ENCODE data around the gene DCTN3. TPM values are rescaled to one million over a fixed set of nuclear protein-coding genes. Genes with fewer than 3 reads are reported as not detected.

DCTN3 gene
- total RNA-seq, 2 donors from 2014 or later, result 81.0 to 123 TPM

DNA sequence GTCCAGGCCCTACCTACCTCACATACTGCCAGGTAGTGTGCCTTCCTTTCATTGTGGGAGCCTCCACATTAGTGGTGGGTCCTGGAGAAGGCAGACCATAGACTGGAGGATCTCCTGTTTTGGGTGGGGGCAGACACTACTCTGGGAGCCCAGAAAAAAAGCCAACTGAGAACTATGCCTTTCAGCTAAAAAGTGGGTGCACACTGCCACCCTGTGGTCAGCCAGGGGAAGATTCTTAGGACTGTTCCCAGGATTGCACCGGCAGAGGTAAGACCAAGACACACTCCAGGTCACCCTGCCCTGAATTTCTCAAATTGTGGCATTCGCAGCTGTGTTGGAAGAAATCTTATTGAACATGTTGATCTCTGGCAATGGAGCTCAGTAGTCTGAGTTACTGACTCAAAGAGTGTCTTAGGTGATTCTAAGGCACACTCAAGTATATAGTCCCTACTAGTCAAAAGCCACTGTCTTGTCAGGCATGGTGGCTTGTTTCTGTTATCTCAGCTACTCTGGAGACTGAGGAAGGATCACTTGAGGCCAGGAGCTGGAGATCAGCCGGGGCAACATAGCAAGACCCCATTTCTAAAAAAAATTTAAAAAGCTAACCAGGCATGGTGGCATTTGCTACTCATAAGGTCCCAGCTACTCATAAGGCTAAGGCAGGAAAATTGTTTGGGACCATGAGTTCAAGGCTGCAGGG lies 13.7 kb upstream of the DCTN3 start:
- H3K36me3 Mint-ChIP-seq, result peaks cover 16 to 17% of the 10 kb centered on the region in 2 donors
- no peak overlapping the region for H3K27ac Mint-ChIP-seq
- ATAC-seq (peak; percentile 18 to 41), DNase-seq (ENCODE audit: low spot score in 2 of 2) (peak in 1 of 2 donors; percentile 80)
- no peaks in the 10 kb centered on the region for H3K9me3 Mint-ChIP-seq

DNA sequence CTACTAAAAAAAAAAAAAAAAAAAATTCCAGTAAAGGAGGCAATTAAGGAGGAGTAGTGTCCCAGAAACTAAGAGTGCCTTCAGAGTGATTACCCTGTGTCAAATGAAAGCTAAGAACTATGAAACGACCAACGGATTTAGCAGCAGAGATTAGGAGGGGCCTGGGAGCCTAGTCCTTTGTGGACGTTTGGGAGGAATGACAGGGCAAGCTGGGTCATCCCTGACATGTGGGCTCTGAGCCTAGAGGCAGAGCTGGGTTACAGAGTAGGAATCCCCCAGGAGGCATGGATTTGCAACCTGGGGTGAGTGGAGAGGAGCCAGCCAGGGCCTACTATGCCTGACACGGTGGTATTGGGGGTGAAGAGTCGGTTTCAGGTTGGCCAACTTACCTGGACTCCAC lies 12.9 kb upstream of the DCTN3 start:
- Mint-ChIP-seq H3K9me3 (no peaks in the 10 kb centered on the region), H3K27ac (no peak overlapping the region), H3K36me3 (peaks cover 16 to 23% of the 10 kb centered on the region in 2 donors)
- no peak for ATAC-seq
- DNase-seq (ENCODE audit: low spot score in 2 of 2), result no peak

DNA sequence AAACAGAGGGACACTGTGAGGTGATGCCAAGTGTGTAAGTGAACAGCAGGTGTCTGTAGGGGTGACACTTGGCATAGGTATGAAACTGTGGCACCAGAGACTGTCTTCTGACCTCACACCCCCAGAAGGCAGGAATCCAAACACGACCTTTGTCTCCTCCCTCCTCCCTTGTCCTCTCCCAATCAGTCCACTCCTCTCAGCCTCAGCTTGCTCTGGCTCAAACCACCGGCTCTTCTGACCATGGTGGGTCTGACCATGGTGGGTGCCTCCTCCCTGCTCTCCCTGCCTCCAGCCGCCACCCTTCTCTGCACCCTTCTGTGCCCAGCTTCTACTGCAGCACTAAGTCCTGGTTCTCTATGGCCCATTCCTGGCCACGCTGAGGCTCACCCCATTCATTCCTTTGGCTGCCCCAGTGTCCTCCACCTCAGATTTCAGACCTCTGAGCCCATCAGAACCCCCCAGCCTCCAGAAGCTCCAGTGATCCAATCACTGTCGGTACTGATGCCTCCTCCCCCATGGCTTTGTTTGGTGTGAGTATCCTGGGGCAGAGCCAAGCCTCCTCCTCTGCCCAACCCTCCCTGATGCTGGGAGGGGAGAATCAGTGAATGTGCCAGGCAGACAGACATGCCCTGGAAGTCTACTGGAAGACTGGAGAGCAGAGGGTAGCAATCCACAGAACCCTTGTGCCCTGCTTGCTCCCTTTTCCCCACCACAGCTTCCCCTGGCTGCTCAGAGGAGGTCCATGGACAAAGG lies 10.3 kb upstream of the DCTN3 start:
- Mint-ChIP-seq H3K36me3 (peaks cover 5 to 11% of the 10 kb centered on the region in 2 donors), H3K27ac (no peak overlapping the region)

DNA sequence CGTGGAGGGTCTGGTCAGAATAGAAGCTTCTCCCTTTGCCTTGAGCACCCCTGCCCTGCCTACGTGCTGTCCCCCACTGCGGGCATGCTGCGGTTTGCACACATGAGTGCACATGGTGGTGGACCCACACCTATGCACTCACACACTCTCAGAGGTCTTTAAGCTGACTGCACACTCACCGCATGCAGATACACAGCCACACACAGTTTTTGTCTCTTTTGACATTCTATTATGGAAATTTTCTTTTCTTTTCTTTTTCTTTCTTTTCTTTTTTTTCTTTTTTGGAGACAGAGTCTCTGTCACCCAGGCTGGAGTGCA lies 9.2 kb upstream of the DCTN3 start:
- Mint-ChIP-seq H3K27ac (no peak overlapping the region), H3K36me3 (peaks cover 0 to 6% of the 10 kb centered on the region in 2 donors), H3K9me3 (no peaks in the 10 kb centered on the region)
- ATAC-seq, result no peak
- DNase-seq (ENCODE audit: low spot score in 2 of 2), result no peak

More for the DNA sequence above, 10.3 kb upstream of the DCTN3 start:
- DNase-seq (ENCODE audit: low spot score in 2 of 2), result no peak
- ATAC-seq, result no peak
- no peaks in the 10 kb centered on the region for H3K9me3 Mint-ChIP-seq

DNA sequence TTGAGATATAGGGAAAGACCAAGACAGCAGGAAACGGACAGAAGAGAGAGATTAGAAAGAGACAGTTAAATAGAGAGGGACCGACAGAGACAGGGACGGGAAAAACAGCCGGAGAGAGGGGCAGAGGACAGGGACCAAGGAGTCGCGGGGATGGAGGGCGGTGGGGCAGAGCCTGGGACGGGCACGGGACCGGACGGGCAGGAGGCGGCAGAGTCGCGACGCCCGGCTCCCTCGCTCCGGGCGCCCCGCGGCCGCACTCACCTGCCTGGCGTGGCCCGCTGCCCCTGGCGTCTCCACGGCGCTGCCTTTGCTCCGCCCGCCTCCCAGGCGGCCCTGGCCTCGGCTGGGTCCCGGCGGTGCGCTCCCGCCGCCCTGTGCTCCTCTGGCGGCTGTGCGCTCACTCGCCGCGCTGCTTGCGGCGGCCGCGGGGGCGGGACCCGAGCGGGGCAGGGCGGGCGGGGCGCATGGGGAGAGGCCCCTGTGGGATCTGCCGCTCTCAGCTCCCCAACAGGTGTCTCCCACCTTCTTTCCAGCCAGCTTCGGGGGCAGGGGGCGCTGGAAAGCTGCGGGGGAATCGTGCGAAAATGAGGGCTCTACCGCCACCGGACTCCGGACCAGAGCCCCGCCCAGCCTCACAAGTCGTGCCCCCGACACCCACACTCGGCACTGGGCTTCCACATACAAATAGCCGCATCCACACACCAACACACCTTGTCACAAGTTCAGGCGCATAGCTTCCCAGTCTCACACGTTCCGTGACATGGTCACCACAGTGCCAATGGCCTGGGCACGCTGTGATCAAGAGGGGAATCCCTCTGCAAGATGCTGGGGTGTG lies 8.6 kb upstream of the DCTN3 start, which contains the start of gene ARID3C:
ARID3C (minus strand) TSS at position 411 of the 835 bp plus-strand sequence. CDS start 1,052 bp downstream, outside the sequence.
- Mint-ChIP-seq H3K9me3 (no peaks in the 10 kb centered on the region), H3K27ac (peak within 1 kb of the TSS in 1 of 2 donors; percentile 36), H3K36me3 (peaks cover 0 to 6% of the 10 kb centered on the region in 2 donors)
- peak in 1 of 2 donors; percentile 57 for DNase-seq (ENCODE audit: low spot score in 2 of 2)
- peak; percentile 70 to 81 for ATAC-seq

DNA sequence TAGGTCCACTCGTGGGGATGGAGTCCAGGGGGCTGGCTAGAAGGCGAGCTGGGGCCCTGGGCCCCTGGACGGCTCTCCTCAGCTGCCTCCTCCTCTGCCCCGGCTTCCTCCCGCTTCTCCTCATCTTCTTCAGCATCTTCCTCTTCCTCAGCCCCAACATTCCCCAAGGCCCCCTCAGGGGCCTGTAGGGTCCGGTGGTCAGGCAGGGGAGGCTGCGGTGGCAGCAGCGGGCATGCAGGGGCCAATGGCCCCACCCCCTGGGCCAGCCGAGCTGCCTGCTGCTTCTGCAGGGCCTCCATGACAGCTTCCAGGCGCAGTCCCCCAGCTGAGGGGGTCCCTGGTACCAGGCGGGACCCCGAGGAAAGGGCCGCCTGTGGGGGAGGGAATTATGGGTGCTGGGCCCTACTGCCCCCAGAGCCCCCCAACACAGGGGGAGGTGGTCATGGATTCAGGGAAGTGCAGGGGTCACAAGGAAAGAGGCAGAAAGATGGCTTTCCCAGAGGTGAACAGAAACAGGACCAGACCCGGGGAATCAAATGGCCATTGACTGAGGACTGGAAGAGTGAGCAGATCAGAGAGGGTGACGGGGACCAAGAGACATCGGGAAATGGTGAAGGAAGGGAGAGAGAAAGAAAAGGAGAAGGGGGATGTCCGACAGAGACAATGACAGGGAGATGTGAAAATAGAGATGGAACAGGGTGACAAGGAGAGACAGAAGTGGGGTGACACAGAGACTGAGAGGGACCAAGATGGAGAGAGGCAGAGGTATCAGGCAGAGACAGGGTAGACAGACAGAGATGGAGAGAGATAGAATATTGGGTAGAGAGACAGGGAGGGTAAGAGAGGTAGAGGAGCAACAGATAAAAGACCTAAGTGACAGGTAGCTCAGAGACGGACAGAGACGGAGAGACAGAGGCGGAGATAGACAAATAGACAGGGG lies 7.7 kb upstream of the DCTN3 start:
- ATAC-seq (peak; percentile 9 to 17), DNase-seq (ENCODE audit: low spot score in 2 of 2) (no peak)
- H3K9me3 Mint-ChIP-seq, result no peaks in the 10 kb centered on the region
- H3K27ac Mint-ChIP-seq, result peak overlapping the region in 1 of 2 donors; percentile 36
- peaks cover 0 to 6% of the 10 kb centered on the region in 2 donors for H3K36me3 Mint-ChIP-seq

DNA sequence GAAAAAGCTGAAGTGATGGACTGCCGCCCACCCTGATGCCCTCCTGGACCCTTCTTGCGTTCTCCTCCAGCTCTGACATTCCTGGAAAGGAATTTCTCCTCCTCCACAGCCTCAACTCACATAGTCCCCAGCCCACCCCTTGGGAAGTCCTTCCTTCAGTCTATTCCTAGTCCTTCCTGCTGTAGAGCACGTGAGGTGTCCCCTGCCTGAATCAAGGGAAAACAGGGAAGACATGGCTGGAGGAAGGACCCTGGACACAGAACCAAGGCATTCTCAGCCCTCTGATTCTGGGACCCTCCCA lies 4.8 kb upstream of the DCTN3 start:
- Mint-ChIP-seq H3K27ac (no peak overlapping the region), H3K36me3 (peaks cover 5 to 22% of the 10 kb centered on the region in 2 donors), H3K9me3 (no peaks in the 10 kb centered on the region)
- no peak for DNase-seq (ENCODE audit: low spot score in 2 of 2)
- no peak for ATAC-seq

DNA sequence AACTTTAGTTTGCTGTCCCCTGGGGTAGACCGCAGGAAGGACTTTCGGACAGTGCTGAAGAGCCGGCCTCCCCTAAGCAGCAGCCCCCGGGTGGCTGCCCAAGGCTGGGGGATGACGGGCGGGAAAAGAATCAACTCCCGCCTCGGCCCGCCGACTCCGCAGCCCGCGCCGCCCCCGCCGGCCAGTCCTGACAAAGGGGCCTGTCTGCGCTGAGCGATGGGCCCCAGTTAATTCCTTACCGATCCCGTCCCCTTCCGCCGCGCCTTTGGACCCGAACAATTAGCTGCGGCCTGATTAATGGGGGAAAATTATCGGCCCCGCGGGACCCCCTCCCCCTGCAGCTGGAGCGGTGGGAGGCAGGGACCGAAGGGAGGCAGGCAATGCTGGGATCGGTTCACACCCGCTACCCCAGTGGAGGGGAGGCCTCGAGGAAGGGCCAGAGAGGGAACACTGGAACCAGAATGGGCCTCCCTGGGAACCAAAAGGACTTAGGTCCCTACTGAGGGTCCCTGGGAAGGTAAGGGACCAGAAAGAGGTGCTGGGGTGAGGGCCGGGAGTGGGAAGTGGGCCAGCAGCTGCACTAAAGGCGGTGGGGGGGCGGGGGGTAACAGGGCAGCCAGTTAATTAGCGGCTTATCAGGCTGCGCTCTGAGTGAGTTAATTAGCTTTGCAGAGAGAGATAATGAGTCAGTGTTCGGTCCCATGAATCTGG lies 4.3 kb upstream of the DCTN3 start:
- H3K36me3 Mint-ChIP-seq, result peaks cover 5 to 25% of the 10 kb centered on the region in 2 donors
- ATAC-seq, result no peak
- no peak overlapping the region for H3K27ac Mint-ChIP-seq
- no peak for DNase-seq (ENCODE audit: low spot score in 2 of 2)
- no peaks in the 10 kb centered on the region for H3K9me3 Mint-ChIP-seq

DNA sequence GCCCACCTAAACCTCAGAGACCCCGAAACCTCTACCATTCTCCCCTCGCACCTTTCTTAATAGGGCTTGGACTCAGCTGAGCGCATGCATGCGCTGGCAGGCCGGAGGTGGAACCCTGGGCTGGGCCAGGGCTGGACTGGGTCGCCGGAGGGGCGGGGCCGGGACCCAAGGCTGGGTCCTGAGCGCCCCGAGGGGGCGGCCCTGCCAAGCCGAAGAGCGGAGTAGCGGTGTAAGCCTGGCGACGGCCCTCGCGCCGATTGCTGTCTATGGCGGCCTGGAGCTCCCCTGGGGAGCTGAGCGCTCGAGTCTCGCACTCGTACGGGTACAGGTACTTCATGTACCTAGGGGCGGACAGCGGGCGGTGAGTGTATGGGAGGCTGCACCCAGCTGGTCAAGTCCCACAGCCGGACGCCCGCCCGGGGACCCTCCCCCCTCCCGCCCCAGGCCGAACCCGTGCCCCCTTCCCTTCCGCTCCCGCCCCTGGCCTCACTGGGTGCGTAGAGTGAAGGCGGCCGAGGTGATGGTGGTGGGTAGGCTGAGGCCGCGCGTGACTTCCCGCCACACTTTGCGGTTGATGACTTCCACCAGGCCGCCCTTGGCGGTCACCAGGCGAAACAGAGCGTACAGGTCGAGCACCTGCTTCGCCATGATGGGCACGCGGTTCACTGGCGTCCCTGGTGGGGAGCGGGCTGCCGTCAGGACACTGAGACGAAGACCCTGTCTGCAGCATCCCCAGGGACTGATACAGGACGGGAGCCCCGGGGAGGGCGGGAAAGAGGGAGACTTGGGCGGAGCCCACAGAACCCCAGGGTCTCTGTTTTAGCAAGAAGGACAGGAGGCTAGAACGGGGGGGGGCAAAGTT lies 3.3 kb upstream of the DCTN3 start:
- DNase-seq (ENCODE audit: low spot score in 2 of 2) (no peak), ATAC-seq (no peak)
- peaks cover 5 to 23% of the 10 kb centered on the region in 2 donors for H3K36me3 Mint-ChIP-seq
- no peaks in the 10 kb centered on the region for H3K9me3 Mint-ChIP-seq
- no peak overlapping the region for H3K27ac Mint-ChIP-seq

DNA sequence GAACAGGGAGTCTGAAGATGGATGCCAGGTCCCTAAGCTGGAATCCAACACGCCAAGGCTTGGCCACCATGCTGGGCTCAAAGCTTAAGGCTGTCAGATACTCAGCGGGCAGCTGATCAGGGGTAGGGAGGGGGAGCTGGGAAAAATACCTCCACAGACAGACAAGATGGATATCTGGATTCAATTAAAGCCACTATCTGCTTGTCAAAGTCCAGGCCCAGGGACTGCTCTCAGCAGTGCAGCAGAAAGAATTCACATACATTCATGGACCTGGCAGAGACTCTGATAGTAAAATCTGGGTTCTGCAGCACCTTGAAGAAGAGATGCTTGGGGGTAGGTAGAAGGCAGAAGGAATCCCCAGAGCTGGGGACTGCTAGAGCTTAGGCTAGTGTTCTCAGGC lies 5.2 kb downstream of the DCTN3 start:
- no peaks in the 10 kb centered on the region for H3K9me3 Mint-ChIP-seq
- H3K27ac Mint-ChIP-seq, result no peak overlapping the region
- peaks cover 7 to 11% of the 10 kb centered on the region in 2 donors for H3K36me3 Mint-ChIP-seq
- ATAC-seq, result no peak
- DNase-seq (ENCODE audit: low spot score in 2 of 2), result no peak

DNA sequence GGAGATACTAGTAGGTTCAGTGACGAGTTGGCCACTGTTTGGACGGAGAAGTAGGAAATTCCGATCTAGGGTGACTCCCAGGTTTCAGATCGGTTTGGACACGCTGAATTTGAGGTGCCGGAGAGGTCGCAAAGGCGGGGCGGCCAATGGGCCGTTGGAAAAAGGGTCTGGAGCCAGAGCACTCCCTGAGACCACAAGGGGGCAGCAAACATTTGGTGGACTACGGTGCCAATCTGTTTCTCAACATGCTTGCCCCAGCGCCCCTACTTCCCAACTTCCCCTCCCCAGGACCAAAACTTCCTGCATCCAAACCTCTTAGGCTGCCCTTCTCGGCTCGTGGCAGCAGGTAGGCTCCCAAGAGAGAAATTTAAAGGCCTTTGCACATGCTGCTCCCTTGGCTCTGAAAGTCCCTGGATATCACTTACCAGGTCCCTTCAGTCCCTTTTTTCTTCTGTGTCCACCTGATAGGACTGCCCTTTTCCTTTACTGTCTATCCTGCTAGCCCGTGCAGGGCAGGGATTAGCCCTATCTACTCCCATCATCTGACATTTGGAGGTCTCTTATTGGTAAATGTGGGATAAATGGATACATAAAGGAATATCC lies 7.4 kb downstream of the DCTN3 start:
- Mint-ChIP-seq H3K36me3 (peaks cover 7% of the 10 kb centered on the region in 2 donors), H3K9me3 (no peaks in the 10 kb centered on the region), H3K27ac (peak overlapping the region; percentile 81 to 94)
- ATAC-seq, result peak; percentile 48 to 60
- peak; percentile 69 to 79 for DNase-seq (ENCODE audit: low spot score in 2 of 2)

DNA sequence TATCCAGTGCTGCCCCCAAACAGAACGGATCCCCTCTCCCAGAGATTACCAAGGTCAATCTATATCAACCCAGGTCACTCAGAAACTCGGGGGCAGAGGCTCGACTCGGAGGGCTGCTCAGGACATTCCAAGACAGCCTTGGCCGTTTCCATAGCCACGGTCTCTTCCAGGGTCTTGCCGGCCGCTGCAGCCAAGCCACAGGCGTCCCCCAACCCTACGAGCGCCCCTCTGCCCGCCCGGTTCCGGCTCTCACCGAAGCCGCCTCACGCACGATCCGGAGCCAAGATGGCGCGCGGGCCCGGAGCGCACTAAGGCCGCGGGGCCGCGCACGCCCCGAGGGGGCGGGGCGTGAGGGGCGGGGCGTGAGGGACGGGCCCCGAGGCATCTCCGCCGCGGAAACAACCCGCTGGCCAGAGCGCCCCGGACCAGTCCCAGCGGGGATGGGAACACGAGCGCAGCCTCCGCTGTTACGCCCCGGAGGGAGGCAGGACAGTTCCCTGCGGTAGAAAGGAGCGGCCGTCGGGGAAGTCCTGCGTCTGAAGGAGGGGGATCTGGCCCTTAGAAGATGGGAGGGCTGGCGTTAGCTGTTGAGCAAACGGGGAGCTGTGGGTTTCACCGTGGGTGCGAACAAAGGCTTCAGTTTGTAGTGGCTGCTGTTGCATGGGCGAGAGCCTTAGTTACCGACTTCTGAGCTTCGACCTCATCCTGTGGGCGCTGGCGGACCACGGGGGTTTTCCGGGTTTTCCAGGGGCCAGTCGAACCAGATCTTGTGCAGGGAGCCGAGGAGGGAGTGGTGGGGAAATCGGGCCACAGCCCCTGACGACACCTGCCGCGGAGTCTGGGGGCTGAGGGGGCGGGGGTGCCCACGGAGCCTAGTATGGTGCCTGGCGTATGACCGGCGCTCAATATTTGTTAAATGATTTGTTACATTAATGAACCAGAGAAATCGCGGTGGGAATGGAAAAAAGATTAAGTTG lies 8.2 kb downstream of the DCTN3 start, which contains the start of gene RPP25L:
RPP25L (minus strand) TSS at position 287 of the 977 bp plus-strand sequence. CDS start 801 bp downstream, outside the sequence.
- no peaks in the 10 kb centered on the region for H3K9me3 Mint-ChIP-seq
- H3K36me3 Mint-ChIP-seq, result peaks cover 7% of the 10 kb centered on the region in 2 donors
- peak; percentile 88 to 90 for DNase-seq (ENCODE audit: low spot score in 2 of 2)
- peak within 1 kb of the TSS; percentile 94 to 97 for H3K27ac Mint-ChIP-seq
- ATAC-seq, result peak; percentile 91 to 97

DNA sequence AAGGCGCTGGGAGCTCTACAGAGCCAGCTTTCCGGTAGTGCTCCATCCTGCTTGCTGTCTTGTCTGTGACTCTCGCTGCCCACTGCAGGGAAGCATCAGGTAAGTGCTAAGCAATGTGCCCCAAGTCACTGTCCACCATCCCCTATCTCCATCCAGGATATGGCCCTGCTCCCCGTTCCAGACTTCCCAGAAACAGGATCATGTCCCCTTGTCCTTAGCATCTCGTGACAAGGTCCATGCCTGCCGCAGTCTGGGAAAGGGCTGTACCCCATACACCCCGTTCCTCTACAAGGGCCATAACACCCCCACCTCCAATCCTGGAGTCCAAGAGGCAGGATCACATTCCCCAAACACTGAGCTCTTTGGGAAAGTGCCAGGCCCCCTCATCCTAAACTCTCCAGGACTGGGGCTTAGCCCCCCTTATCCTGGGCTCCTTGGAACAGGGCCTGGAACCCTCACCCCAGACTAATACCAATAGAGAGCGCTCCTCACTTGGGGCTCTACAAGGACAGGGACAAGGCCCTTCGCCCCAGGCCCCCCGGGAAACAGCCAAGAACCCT lies 9.0 kb downstream of the DCTN3 start:
- ATAC-seq, result peak; percentile 4 to 5
- Mint-ChIP-seq H3K9me3 (no peaks in the 10 kb centered on the region), H3K27ac (peak overlapping the region; percentile 94 to 97), H3K36me3 (peaks cover 7% of the 10 kb centered on the region in 2 donors)
- no peak for DNase-seq (ENCODE audit: low spot score in 2 of 2)

Measured in activated naive CD4-positive, alpha-beta T cell treated with anti-CD3 and anti-CD28 coated beads, Interleukin-2, amount 50 U/mL, for 72 hours (primary cell).